Stimulated activated CD4-positive, alpha-beta T cell treated with anti-CD3 and anti-CD28 coated beads, TNF-alpha, amount 100 ng/mL, for 4 hours (primary cell): ENCODE measurements around the gene BCAP31.
A peak's percentile ranks its signal among the peaks of the same experiment; 100 is the strongest.
"Not testable (repeated sequence)": the region's sequence is repeated elsewhere in the genome, so short reads cannot be mapped to it uniquely, and the experiment has no call there.

ENCODE experiments used
- DNase-seq, 3 experiments: peaks; one replicate each; pipeline ENCODE4 v3.0.0-alpha.2; 2020; ENCODE audit warnings: low read depth in 3 of 3

The BCAP31 gene

GRCh38 chrX:153735274-153735673 lies 11.1 kb upstream of the BCAP31 start:
- no peak for DNase-seq

- DNase-seq, result no peak
Observed at GRCh38 chrX:153734871-153735270, 10.7 kb upstream of the BCAP31 start.

GRCh38 chrX:153733651-153734240 lies 9.6 kb upstream of the BCAP31 start:
- no peak for DNase-seq

GRCh38 chrX:153732401-153732800 lies 8.2 kb upstream of the BCAP31 start:
- DNase-seq, result no peak

GRCh38 chrX:153731845-153732215 lies 7.6 kb upstream of the BCAP31 start:
- DNase-seq, result no peak

- DNase-seq, result no peak
Observed at GRCh38 chrX:153731117-153731844, 7.1 kb upstream of the BCAP31 start.

- DNase-seq, result not testable (repeated sequence)
Observed at GRCh38 chrX:153730115-153730514, 5.9 kb upstream of the BCAP31 start.

- no peak for DNase-seq
Observed at GRCh38 chrX:153728951-153729631, 4.9 kb upstream of the BCAP31 start.

GRCh38 chrX:153728095-153728494 lies 3.9 kb upstream of the BCAP31 start:
- no peak for DNase-seq

GRCh38 chrX:153727123-153727931 lies 3.1 kb upstream of the BCAP31 start:
- no peak for DNase-seq

- no peak for DNase-seq
Observed at GRCh38 chrX:153726286-153727122, 2.3 kb upstream of the BCAP31 start.

GRCh38 chrX:153725832-153726285 lies 1.7 kb upstream of the BCAP31 start:
- no peak for DNase-seq

- DNase-seq, result no peak
Observed at GRCh38 chrX:153725039-153725831, 1.0 kb upstream of the BCAP31 start.

GRCh38 chrX:153723351-153724251 lies 586 bp downstream of the BCAP31 start:
- peak in 1 of 3 experiments; percentile 49 for DNase-seq

GRCh38 chrX:153722704-153723350 lies 1.4 kb downstream of the BCAP31 start:
- DNase-seq, result no peak

- DNase-seq, result no peak
Observed at GRCh38 chrX:153719701-153720100, 4.5 kb downstream of the BCAP31 start.

GRCh38 chrX:153719238-153719637 lies 4.9 kb downstream of the BCAP31 start:
- no peak for DNase-seq

GRCh38 chrX:153717445-153717844 lies 6.7 kb downstream of the BCAP31 start:
- no peak for DNase-seq

GRCh38 chrX:153714256-153714655 lies 9.9 kb downstream of the BCAP31 start:
- DNase-seq, result no peak
